ENCODE results near the gene RNF19B. TPM values are rescaled to one million over a fixed set of nuclear protein-coding genes. Genes with fewer than 3 reads are reported as not detected.
A peak's percentile ranks its signal among the peaks of the same experiment; 100 is the strongest.

Gene RNF19B, protein sequence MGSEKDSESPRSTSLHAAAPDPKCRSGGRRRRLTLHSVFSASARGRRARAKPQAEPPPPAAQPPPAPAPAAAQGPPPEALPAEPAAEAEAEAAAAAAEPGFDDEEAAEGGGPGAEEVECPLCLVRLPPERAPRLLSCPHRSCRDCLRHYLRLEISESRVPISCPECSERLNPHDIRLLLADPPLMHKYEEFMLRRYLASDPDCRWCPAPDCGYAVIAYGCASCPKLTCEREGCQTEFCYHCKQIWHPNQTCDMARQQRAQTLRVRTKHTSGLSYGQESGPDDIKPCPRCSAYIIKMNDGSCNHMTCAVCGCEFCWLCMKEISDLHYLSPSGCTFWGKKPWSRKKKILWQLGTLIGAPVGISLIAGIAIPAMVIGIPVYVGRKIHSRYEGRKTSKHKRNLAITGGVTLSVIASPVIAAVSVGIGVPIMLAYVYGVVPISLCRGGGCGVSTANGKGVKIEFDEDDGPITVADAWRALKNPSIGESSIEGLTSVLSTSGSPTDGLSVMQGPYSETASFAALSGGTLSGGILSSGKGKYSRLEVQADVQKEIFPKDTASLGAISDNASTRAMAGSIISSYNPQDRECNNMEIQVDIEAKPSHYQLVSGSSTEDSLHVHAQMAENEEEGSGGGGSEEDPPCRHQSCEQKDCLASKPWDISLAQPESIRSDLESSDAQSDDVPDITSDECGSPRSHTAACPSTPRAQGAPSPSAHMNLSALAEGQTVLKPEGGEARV
- total RNA-seq: 100 to 1,000 TPM in 1 of 2 donors, 10 to 100 TPM in 1; 92.0 to 246 TPM

DNA sequence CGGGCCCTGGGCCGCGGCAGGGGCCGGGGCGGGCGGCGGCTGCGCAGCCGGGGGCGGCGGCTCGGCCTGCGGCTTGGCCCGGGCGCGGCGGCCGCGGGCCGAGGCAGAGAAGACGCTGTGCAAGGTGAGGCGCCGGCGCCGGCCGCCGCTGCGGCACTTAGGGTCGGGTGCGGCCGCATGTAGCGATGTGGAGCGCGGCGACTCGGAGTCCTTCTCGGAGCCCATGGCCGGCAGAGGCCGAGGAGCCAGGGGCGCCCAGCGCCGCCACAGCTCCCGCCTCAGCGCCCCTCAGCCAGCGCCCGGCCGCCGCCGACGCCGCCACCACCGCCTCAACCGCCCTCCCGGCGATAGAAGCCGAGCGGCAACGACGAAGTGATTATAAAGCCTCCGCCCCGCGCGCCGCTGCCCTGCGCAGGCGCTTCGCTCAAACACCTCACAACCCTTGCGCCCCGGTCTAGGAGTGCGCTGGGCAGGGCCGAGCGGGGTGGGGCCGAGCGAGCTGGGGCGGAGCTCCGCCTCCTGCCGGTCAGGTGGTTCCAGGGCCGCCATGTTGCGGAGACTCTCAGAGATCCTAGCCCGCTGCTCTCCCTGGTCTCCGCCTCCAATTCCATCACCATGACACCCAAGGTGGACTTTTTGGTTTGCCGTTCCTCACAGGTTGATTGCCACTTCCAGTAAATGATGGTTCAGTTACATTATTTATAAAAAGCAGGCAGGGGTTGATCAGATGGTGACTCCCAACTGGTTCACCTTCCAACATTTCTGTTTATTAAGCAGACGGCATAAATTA is at the start of gene RNF19B:
TSS of gene RNF19B (minus strand) at position 349 of the 790 bp plus-strand sequence. CDS start at position 225, 124 bp downstream.
- Mint-ChIP-seq H3K27me3 (peaks cover 0 to 4% of the 10 kb centered on the region in 2 donors), H3K4me1 (ENCODE audit: low read depth in 2 of 2) (peaks cover 43 to 45% of the 10 kb centered on the region in 2 donors), H3K9me3 (peaks cover 3% of the 10 kb centered on the region), H3K36me3 (peaks cover 8% of the 10 kb centered on the region), H3K27ac (peak within 1 kb of the TSS; percentile 72 to 95), H3K4me3 (peak within 1 kb of the TSS; percentile 92)
- DNase-seq (ENCODE audit: low spot score) (peak; percentile 97), ATAC-seq (peak; percentile 94 to 97)

DNA sequence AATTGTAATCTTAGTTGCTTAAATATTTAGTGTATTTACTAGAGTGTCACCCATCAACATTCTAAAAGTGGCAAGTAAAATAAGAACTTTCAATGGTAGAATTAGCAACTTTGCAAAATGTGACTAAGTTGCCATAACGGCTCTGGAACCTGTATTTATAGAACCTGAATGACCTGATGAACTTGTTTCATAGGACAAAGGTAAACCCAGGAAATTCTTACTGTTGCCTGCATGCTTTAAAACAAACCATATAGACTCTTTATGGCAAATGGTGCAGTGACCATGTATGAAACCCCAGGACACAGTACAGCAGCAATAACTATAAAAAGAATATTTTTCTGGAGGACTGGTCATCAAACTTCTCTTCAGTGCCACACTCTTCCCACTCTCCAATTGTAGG is 49.2 kb upstream of the RNF19B start:
- no peaks in the 10 kb centered on the region for H3K27me3 Mint-ChIP-seq
- H3K4me3 Mint-ChIP-seq: no peak overlapping the region
- DNase-seq (ENCODE audit: low spot score): no peak
- H3K27ac Mint-ChIP-seq: peak overlapping the region in 1 of 2 donors; percentile 32
- ATAC-seq: no peak
- peaks cover 23 to 32% of the 10 kb centered on the region in 2 donors for H3K4me1 Mint-ChIP-seq (ENCODE audit: low read depth in 2 of 2)
- no peaks in the 10 kb centered on the region for H3K9me3 Mint-ChIP-seq
- H3K36me3 Mint-ChIP-seq: peaks cover 53% of the 10 kb centered on the region

DNA sequence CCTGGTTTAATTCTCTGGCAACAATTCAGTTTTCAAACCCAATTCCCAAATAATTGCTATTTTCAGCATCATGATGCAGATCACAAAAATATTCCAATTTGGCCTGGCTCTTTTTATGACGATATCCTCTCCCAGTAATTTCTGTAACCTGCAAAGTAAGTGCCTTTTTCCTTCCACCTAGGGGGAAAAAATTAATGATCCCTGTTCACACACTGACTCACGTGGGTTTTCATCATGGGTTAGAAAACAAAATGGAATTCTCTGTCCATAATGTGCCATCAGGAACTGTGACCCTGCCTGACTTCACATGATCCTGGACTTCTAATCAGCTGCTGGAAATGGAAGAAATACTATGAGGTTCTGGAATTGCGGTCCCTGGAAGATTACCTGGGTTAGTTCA is 47.6 kb upstream of the RNF19B start:
- peaks cover 16 to 33% of the 10 kb centered on the region in 2 donors for H3K4me1 Mint-ChIP-seq (ENCODE audit: low read depth in 2 of 2)
- no peaks in the 10 kb centered on the region for H3K9me3 Mint-ChIP-seq
- peak overlapping the region; percentile 34 to 84 for H3K27ac Mint-ChIP-seq
- DNase-seq (ENCODE audit: low spot score) (no peak), ATAC-seq (no peak)
- H3K36me3 Mint-ChIP-seq: peaks cover 54% of the 10 kb centered on the region
- no peak overlapping the region for H3K4me3 Mint-ChIP-seq
- no peaks in the 10 kb centered on the region for H3K27me3 Mint-ChIP-seq

DNA sequence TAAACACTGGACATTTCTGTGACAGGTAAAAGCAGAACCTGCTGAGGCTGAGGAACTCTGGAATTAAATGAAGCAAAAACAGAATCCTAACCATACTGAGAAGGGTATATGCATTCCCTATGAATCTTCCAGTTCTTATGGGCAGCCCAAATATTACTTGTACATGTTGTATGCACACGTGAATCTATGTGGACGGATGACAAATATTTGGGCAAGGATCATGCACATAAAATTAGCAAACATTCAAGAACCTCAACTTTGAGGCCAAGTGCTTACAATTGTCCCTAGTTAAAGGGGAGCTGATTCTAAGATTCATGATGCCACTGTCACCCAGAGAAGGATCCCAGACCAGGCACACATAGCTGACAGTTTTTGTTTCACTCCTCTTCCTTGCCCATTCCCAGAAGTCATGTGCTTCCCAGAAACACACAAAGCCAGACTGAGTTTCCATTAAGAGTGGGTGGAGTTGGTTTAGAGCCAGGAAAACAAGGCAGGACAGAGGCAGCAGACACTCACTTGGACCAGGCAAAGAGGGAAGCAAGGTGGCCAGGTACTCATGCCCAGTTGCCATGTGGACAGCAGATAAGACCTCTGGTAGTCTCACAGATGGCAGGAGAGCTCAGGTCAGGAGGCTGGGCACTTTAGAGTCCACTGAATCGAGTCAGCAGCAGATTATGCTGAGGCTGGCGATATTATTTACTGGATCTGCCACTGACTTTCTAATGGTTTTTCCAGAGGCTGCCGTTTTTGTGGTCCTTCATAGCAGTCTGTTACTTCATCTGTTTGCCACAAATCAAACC is 46.5 kb upstream of the RNF19B start:
- no peak for ATAC-seq
- peaks cover 60% of the 10 kb centered on the region for H3K36me3 Mint-ChIP-seq
- H3K4me1 Mint-ChIP-seq (ENCODE audit: low read depth in 2 of 2): peaks cover 24 to 38% of the 10 kb centered on the region in 2 donors
- no peak for DNase-seq (ENCODE audit: low spot score)
- no peak overlapping the region for H3K4me3 Mint-ChIP-seq
- H3K27ac Mint-ChIP-seq: peak overlapping the region; percentile 34 to 84
- no peaks in the 10 kb centered on the region for H3K27me3 Mint-ChIP-seq
- H3K9me3 Mint-ChIP-seq: no peaks in the 10 kb centered on the region

DNA sequence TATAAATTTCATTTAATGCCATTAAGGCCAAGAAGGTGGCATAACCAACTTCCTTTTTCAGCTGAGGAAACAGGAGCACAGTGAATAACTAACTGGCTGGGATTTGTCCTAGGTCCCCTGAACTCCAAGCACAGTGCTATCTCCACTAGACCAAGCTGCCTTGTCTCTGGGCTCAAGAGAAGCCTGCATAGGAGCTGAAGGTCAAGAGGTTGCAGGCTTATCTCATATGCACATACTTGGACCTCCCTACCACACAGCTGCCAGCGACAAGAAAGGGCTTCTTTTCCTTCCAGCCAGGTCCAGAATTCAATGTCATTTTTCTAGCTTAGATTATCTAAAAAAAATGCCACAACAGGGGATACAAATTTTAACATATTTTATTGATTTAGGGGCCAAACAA is 45.0 kb upstream of the RNF19B start:
- DNase-seq (ENCODE audit: low spot score): no peak
- Mint-ChIP-seq H3K9me3 (no peaks in the 10 kb centered on the region), H3K4me3 (no peak overlapping the region), H3K27ac (peak overlapping the region; percentile 31 to 84), H3K4me1 (ENCODE audit: low read depth in 2 of 2) (peaks cover 40 to 49% of the 10 kb centered on the region in 2 donors), H3K27me3 (no peaks in the 10 kb centered on the region), H3K36me3 (peaks cover 68% of the 10 kb centered on the region)
- ATAC-seq: no peak

DNA sequence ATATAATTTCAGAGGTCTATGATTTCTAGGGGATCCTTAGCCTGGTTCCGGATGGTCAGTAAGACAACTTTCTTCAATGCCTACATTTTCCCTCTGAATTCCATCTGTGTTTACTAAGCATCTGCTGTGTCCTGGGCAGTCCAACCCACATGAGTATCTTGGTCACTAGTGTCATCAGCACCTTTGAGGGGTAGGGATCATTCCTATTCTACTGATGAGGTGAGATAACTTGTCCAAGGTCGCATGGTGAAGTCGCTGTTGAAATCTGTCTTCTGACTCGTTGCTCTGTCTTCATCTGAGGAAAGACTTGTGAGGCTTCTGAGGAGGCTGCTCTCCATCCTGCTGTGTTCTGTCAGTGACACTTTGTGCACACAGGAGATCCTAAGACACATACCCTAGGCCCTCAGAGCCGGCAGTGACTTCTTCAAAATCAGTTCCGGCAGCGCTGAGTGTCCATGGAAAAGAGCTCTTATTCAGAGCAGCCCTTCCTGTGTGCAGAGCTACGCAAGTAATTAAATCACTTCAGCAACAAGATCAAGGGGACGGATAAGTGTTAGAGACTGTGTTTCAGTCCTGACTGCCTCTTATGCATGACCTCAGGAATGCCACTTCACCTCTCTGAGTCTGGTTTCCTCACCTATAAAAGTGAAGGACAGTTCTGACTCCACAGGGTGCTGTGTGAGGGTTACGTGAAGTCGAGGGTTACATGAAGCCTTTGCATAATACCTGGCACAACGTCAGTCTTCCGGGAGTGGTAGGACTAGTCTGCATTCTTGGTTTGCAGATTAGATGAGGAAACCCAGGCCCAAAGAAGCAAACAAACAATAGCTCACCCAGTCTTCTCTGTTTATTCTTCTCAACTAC is 43.7 kb upstream of the RNF19B start:
- Mint-ChIP-seq H3K4me1 (ENCODE audit: low read depth in 2 of 2) (peaks cover 37 to 48% of the 10 kb centered on the region in 2 donors), H3K9me3 (no peaks in the 10 kb centered on the region), H3K27me3 (no peaks in the 10 kb centered on the region), H3K27ac (peak overlapping the region; percentile 31 to 84), H3K36me3 (peaks cover 57% of the 10 kb centered on the region), H3K4me3 (no peak overlapping the region)
- DNase-seq (ENCODE audit: low spot score) (no peak), ATAC-seq (no peak)

DNA sequence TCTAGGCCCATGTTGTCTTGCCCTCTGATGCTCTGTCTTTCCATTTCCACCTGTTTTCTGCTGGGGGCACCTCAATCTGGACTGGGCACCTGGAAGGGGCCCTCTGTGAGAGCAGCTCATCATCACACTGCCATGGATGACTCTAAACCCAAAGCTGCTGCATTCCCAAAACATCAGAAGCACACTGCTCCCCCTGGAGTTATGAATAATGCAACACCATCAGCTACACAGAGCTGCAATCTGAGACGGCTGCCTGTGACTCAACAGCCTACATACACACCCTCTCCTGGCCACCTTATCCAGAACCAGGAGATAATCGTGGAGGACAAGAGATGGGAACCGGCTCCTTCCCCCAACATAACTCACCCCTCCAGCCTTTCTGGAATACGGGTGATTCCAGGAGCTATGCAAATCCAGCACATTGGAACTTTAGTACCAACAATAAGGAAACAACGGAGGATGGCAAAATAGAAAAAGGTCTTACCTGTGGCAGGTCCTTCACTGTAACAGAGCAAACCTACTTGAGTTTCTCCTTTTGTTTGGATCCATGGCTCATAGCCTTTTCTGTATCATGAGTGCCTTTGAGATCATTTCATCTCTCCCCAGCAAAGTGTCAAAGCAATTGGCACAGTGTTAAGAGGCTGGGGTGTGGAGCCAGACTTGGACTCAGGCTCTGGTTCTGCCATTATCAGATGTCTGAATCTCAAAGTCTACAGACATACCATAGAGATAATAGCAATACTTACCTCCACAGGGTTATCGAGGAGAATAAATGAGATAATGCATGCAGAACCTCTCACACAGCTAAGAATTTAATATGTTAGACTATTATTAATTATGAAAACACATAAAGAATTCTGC is 42.8 kb upstream of the RNF19B start:
- H3K4me3 Mint-ChIP-seq: no peak overlapping the region
- H3K27ac Mint-ChIP-seq: peak overlapping the region; percentile 68 to 73
- H3K9me3 Mint-ChIP-seq: no peaks in the 10 kb centered on the region
- no peaks in the 10 kb centered on the region for H3K27me3 Mint-ChIP-seq
- peaks cover 45 to 52% of the 10 kb centered on the region in 2 donors for H3K4me1 Mint-ChIP-seq (ENCODE audit: low read depth in 2 of 2)
- H3K36me3 Mint-ChIP-seq: peaks cover 49% of the 10 kb centered on the region
- DNase-seq (ENCODE audit: low spot score) (no peak), ATAC-seq (no peak)

DNA sequence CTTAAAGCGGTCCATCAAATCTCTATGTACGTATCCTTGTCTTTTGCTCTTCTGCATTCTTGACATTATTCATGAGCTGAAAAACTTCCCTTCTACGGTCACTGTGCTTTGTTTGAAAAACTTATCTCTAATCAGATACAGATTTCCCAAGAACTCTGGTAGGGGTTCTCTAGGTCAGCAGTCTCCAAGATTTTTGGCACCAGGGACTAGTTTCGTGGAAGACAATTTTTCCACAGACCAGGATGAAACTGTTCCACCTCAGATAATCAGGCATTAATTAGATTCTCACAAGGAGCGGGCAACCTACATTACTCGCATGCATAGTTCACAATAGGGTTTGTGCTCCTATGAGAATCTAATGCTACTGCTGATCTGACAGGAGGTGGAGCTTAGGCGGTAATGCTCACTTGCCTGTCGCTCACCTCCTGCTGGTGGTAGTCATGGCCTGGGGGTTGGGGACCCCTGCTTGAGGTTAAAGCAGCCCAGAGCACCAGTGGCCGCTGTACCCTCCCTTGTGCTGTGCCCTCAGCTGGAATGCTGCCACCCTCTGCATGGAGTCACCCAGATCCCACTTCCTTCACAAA is 41.3 kb upstream of the RNF19B start:
- Mint-ChIP-seq H3K9me3 (no peaks in the 10 kb centered on the region), H3K27me3 (no peaks in the 10 kb centered on the region), H3K4me3 (peak overlapping the region; percentile 28), H3K36me3 (peaks cover 34% of the 10 kb centered on the region), H3K27ac (peak overlapping the region; percentile 68 to 73), H3K4me1 (ENCODE audit: low read depth in 2 of 2) (peaks cover 42 to 50% of the 10 kb centered on the region in 2 donors)
- DNase-seq (ENCODE audit: low spot score) (no peak), ATAC-seq (no peak)

DNA sequence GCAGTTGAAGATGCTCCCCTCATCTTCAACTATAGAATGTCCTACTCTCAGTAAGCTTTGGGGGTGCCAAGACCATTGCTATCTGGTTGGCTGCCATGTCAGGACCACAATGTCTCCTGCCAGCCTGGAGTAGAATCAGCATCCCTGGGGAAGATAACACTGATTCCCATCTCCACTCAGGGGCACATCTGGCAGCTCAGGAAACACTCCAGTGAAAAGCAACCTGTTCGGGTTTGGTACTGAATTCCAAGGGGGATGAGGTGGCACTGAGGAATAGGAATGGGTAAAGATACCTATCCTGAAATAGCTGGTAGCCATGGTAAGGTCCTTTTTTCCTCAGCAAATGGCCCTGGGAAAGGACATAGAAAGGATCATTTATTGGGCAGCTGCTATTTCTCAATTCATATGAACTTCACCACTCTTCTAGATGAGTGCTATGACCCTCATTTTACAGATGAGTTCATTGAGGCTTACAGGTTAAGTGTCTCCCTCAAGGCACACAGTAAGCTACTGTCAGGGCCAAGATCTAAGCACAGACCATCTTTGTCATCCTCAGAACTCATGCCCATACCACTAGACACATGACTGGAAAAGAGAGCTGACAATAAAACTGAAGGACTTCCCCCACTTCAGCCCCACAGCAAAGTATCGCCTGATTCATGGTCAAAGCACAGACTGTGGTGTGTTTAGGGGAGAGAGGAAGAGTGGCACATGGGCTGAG is 40.7 kb upstream of the RNF19B start:
- Mint-ChIP-seq H3K4me3 (peak overlapping the region; percentile 36), H3K27me3 (no peaks in the 10 kb centered on the region), H3K9me3 (no peaks in the 10 kb centered on the region), H3K27ac (peak overlapping the region; percentile 68 to 73), H3K36me3 (peaks cover 30% of the 10 kb centered on the region), H3K4me1 (ENCODE audit: low read depth in 2 of 2) (peaks cover 48 to 53% of the 10 kb centered on the region in 2 donors)
- ATAC-seq (peak; percentile 43 to 65), DNase-seq (ENCODE audit: low spot score) (no peak)

DNA sequence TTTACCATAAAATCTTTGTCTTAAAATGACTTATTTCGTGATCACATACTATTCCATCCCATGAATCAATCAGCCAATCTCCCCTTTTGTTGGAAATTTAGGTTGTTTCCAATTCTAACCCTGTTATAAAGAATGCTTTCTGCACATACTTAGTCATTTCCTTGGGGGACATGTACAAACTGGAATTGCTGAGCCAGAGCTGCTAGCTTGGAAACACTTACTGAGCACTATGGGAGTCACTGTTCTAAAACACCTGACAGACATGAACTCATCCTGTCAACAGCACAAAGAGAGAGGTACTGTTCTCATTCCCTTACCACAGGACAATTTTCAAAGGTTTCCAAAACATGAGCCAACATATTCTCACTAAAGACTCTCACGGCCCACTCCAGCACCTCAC is 40.0 kb upstream of the RNF19B start:
- H3K27ac Mint-ChIP-seq: peak overlapping the region; percentile 68 to 73
- no peaks in the 10 kb centered on the region for H3K27me3 Mint-ChIP-seq
- ATAC-seq (peak; percentile 41 to 68), DNase-seq (ENCODE audit: low spot score) (no peak)
- no peaks in the 10 kb centered on the region for H3K9me3 Mint-ChIP-seq
- H3K4me3 Mint-ChIP-seq: peak overlapping the region; percentile 36
- H3K4me1 Mint-ChIP-seq (ENCODE audit: low read depth in 2 of 2): peaks cover 50 to 54% of the 10 kb centered on the region in 2 donors
- peaks cover 30% of the 10 kb centered on the region for H3K36me3 Mint-ChIP-seq

DNA sequence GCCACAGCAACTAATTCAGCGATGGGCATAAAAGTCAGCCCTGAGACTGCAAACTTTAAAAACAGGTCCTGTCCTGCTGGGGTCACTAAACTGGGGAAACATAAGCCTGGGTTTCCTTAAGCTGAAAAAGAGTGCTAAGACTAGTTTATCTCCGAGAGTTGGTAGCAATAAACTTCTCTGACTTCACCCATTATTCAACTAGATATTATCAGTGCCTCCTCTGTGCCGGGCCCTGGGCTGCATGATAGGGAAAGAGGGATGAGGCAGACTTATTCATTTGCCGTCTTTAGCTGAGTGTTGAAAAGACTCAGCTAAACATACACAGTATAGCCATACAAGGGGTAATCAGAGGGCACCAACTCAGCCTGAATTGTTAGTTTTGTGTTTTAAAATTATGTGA is 39.0 kb upstream of the RNF19B start:
- H3K4me3 Mint-ChIP-seq: no peak overlapping the region
- peak overlapping the region; percentile 38 to 73 for H3K27ac Mint-ChIP-seq
- H3K9me3 Mint-ChIP-seq: no peaks in the 10 kb centered on the region
- H3K36me3 Mint-ChIP-seq: peaks cover 24% of the 10 kb centered on the region
- no peaks in the 10 kb centered on the region for H3K27me3 Mint-ChIP-seq
- no peak for ATAC-seq
- H3K4me1 Mint-ChIP-seq (ENCODE audit: low read depth in 2 of 2): peaks cover 50 to 51% of the 10 kb centered on the region in 2 donors
- no peak for DNase-seq (ENCODE audit: low spot score)

All from natural killer cell treated with Interleukin-12 subunit alpha and Interleukin-12 subunit beta and Interleukin-15 and Interleukin-18, amount 100 ng/mL, for 72 hours (primary cell).